ENCODE data around the gene TGFBR3. TPM values are rescaled to one million over a fixed set of nuclear protein-coding genes. Genes with fewer than 3 reads are reported as not detected.
A peak's percentile ranks its signal among the peaks of the same experiment; 100 is the strongest.

Gene TGFBR3
- total RNA-seq, 4 donors from 2014 or later, result 87.8 to 388 (median 212) TPM

DNA sequence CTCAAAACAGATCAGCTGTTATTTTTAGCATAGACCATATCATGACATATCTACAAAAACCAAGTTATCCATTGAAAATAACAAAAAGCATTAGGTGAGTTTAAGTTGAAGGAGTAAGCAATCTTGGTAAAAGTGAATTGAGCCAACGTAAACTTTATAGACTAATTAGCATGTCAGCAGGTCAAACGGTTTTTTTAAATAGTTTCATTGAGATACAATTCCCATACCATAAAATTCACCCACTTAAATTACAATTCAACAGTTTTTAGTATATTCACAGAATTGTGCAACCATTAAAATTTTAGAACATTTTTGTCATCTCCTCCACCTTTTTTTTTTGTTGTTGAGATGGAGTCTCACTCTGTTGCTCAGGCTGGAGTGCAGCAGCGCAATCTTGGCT lies 92.1 kb downstream of the TGFBR3 start:
- DNase-seq, result no peak
- no peak for TF ChIP-seq POLR2A (IDR thresholded peaks at IDR 0.05)
- TF ChIP-seq, protein P1, sequence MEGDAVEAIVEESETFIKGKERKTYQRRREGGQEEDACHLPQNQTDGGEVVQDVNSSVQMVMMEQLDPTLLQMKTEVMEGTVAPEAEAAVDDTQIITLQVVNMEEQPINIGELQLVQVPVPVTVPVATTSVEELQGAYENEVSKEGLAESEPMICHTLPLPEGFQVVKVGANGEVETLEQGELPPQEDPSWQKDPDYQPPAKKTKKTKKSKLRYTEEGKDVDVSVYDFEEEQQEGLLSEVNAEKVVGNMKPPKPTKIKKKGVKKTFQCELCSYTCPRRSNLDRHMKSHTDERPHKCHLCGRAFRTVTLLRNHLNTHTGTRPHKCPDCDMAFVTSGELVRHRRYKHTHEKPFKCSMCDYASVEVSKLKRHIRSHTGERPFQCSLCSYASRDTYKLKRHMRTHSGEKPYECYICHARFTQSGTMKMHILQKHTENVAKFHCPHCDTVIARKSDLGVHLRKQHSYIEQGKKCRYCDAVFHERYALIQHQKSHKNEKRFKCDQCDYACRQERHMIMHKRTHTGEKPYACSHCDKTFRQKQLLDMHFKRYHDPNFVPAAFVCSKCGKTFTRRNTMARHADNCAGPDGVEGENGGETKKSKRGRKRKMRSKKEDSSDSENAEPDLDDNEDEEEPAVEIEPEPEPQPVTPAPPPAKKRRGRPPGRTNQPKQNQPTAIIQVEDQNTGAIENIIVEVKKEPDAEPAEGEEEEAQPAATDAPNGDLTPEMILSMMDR (IDR thresholded peaks at IDR 0.05), result no peak
- Histone ChIP-seq H3K9me3 (no peaks in the 10 kb centered on the region), H3K27ac (peak overlapping the region; percentile 74 to 89), H3K4me1 (peaks cover 7 to 40% of the 10 kb centered on the region in 2 donors), H3K4me3 (no peak overlapping the region), H3K36me3 (no peaks in the 10 kb centered on the region), H3K27me3 (no peaks in the 10 kb centered on the region)
- intact Hi-C loops (cut with DNase I; ENCODE audit: low total_unique reads), result no loop called here

DNA sequence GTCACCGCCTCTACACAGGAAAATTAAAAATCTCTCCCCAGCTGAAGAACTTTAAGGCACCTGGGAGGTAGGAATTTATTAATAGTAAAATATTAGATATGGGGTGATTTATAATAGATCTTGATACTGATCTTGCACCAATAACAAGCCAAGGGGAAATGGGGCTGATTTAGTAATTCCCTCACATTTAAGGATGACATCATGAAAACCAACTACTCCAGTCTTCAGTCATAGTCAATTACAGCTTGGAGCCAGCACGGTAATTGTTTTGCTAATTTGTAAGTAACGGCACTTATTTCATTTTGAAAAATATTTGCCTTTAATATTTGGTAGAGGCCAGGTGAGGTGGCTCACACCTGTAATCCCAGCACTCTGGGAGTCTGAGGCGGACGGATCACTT lies 92.8 kb downstream of the TGFBR3 start:
- no peak for DNase-seq
- Histone ChIP-seq H3K9me3 (no peaks in the 10 kb centered on the region), H3K4me1 (peaks cover 6 to 40% of the 10 kb centered on the region in 2 donors), H3K36me3 (no peaks in the 10 kb centered on the region), H3K27me3 (no peaks in the 10 kb centered on the region), H3K4me3 (no peak overlapping the region), H3K27ac (peak overlapping the region; percentile 74 to 89)
- TF ChIP-seq POLR2A (IDR thresholded peaks at IDR 0.05), result no peak
- TF ChIP-seq, protein P1 (IDR thresholded peaks at IDR 0.05), result no peak
- intact Hi-C loops (cut with DNase I; ENCODE audit: low total_unique reads), result no loop called here

DNA sequence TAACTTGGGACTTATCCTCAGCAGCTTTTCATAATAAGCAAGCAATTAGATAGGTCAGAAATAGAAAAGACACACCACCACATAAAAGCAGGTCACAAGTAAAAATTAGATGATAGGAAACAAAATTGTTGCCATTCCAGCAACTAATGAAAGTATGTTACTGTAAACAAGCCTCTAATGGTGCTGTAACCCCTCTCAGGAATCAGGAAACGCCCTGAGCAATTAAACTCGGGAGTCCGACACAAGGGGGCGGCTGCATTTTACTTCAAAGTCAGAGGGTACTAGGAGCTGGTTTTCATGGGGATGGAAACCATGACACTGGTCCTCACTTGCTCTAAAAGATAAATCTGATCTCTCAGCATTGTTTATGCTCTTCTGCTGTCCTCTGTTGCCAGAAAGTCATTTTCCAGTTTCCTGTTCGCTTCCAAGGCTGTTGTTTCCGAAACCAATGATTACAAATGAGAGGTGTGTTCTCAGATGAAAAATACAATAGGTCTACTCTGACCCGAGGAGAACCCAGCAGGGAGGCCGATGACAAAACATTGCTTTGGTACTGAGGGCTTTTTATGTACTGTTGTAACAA lies 93.4 kb downstream of the TGFBR3 start:
- TF ChIP-seq POLR2A (IDR thresholded peaks at IDR 0.05), result no peak
- TF ChIP-seq, protein P1 (IDR thresholded peaks at IDR 0.05), result peak in 2 of 4 experiments; percentile 10 to 17
- no peak for DNase-seq
- Histone ChIP-seq H3K27ac (peak overlapping the region; percentile 74 to 89), H3K27me3 (no peaks in the 10 kb centered on the region), H3K9me3 (no peaks in the 10 kb centered on the region), H3K36me3 (no peaks in the 10 kb centered on the region), H3K4me1 (peaks cover 6 to 40% of the 10 kb centered on the region in 2 donors), H3K4me3 (no peak overlapping the region)
- intact Hi-C loops (cut with DNase I; ENCODE audit: low total_unique reads), result no loop called here

DNA sequence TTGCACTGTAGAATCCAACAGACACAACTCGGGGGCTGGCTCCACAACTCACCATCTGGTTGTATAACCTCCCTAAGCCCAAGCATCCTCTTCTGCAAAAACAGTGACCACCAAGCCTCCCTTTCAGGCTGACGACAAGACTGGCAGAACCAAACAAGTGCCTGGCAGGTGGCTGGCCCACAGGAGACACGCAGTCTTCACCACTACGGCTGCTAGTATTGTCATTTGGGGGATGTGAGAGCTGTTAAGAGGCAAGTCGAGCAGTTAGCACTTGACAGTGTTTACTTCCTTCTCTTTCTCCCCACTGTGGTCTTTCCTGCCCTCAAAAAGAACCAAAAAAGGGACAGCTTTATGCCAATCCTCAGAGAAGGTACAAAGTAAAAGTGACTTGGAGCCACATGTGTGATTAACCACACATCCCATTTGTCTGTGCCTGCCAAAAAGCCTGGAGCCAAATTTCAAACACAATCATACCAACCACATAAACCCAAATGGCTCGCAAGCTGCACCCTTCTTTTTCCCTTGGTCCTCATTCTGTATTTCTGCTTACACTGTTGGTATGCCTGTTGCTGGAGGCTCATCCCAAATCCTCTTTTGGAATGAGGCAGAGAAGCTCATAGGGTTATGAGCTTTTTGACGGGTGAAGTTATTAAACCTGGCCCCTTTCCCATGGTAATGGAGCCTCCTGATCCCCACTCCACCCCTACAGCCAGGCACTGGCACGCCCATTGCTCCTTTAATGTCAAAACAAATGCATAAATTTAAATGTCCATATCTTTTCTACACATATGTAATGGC lies 94.1 kb downstream of the TGFBR3 start:
- Histone ChIP-seq H3K9me3 (no peaks in the 10 kb centered on the region), H3K27ac (peak overlapping the region; percentile 74 to 89), H3K27me3 (no peaks in the 10 kb centered on the region), H3K4me3 (no peak overlapping the region), H3K4me1 (peaks cover 6 to 40% of the 10 kb centered on the region in 2 donors), H3K36me3 (no peaks in the 10 kb centered on the region)
- TF ChIP-seq POLR2A (IDR thresholded peaks at IDR 0.05), result no peak
- TF ChIP-seq, protein P1 (IDR thresholded peaks at IDR 0.05), result no peak
- DNase-seq, result peak in 1 of 2 donors; percentile 73
- intact Hi-C loops (cut with DNase I; ENCODE audit: low total_unique reads), result no loop called here

DNA sequence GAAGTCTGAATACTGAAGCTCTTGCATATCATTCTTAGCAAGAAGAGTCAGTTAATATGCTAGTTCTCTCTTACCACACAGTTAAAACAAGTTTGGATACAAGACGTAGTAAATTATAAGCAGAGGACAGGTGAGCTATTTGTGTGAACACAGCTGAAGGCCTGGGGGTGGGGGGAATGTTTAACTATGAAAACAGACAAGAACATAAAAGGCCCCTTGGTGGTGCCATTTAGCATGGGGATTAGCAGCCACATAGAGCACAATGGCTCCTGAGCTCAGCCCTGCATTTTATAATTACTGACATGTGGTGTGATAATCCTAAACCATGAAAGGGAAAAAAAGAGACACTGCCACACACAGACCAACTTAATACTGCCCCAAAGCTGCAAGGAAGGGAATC lies 94.8 kb downstream of the TGFBR3 start:
- no peak for TF ChIP-seq POLR2A (IDR thresholded peaks at IDR 0.05)
- TF ChIP-seq, protein P1 (IDR thresholded peaks at IDR 0.05), result no peak
- DNase-seq, result no peak
- Histone ChIP-seq H3K4me3 (no peak overlapping the region), H3K9me3 (no peaks in the 10 kb centered on the region), H3K27me3 (no peaks in the 10 kb centered on the region), H3K27ac (peak overlapping the region; percentile 74 to 89), H3K36me3 (no peaks in the 10 kb centered on the region), H3K4me1 (peaks cover 6 to 40% of the 10 kb centered on the region in 2 donors)
- intact Hi-C loops (cut with DNase I; ENCODE audit: low total_unique reads), result no loop called here
